IMR-90 (cell line): ENCODE measurements around the gene DSCAML1.

Experiments
- BHLHE40 ChIP-seq: fragments of 150-350 bp; IDR thresholded peaks from 2 replicates; pipeline ENCODE4 v1.6.1; 2016; ENCODE audit warnings: mild to moderate bottlenecking, low read depth, low read length
- CTCF ChIP-seq: conservative IDR thresholded peaks from 2 replicates; pipeline ENCODE4 v1.5.1; 2012; ENCODE audit warnings: mild to moderate bottlenecking, low read depth, low read length, improper control_type of control experiment
- POLR2A ChIP-seq: IDR thresholded peaks from 2 replicates; pipeline ENCODE4 v1.6.1; 2012; ENCODE audit warnings: mild to moderate bottlenecking, low read depth, low read length
- RAD21 ChIP-seq: IDR thresholded peaks from 2 replicates; pipeline ENCODE4 v1.6.1; 2012; ENCODE audit warnings: low read length, improper control_type of control experiment
- RCOR1 ChIP-seq: IDR thresholded peaks from 2 replicates; pipeline ENCODE4 v1.6.1; 2012; ENCODE audit warnings: mild to moderate bottlenecking, low read length, improper control_type of control experiment; ENCODE audit not compliant: insufficient replicate concordance
- RFX5 ChIP-seq: IDR thresholded peaks from 2 replicates; pipeline ENCODE4 v1.8.0; 2012; ENCODE audit warnings: low read depth, mild to moderate bottlenecking, low read length, moderate library complexity

- TF ChIP-seq RCOR1 (no peak), CTCF (no peak), POLR2A (no peak), BHLHE40 (no peak), RAD21 (no peak), RFX5 (no peak)
Measured at GRCh38 chr11:117629146-117629545, 167.9 kb downstream of the DSCAML1 start.
